Tibial nerve (tissue), 3 donors: ENCODE results near the gene SMCO1.

Experiments used
- POLR2A ChIP-seq, 2 donors: fragments of 450-650 bp; IDR thresholded peaks; one replicate each; pipeline ENCODE4 v1.6.1; 2017; ENCODE audit warnings: antibody characterized with exemption in 2 of 2, mild to moderate bottlenecking in 2 of 2, moderate library complexity in 2 of 2
- TF ChIP-seq, protein P1 (sequence below), 5 experiments: fragments of 200-600 bp in 3 of 5; fragments of 450-650 bp in 2 of 5; sonication (generic) in 3 of 5; IDR thresholded peaks; one replicate each; pipeline ENCODE4 v1.5.1; 2016 to 2019; ENCODE audit warnings: antibody characterized with exemption in 5 of 5, mild to moderate bottlenecking in 3 of 5, moderate library complexity in 2 of 5

- TF ChIP-seq, protein P1, sequence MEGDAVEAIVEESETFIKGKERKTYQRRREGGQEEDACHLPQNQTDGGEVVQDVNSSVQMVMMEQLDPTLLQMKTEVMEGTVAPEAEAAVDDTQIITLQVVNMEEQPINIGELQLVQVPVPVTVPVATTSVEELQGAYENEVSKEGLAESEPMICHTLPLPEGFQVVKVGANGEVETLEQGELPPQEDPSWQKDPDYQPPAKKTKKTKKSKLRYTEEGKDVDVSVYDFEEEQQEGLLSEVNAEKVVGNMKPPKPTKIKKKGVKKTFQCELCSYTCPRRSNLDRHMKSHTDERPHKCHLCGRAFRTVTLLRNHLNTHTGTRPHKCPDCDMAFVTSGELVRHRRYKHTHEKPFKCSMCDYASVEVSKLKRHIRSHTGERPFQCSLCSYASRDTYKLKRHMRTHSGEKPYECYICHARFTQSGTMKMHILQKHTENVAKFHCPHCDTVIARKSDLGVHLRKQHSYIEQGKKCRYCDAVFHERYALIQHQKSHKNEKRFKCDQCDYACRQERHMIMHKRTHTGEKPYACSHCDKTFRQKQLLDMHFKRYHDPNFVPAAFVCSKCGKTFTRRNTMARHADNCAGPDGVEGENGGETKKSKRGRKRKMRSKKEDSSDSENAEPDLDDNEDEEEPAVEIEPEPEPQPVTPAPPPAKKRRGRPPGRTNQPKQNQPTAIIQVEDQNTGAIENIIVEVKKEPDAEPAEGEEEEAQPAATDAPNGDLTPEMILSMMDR (IDR thresholded peaks at IDR 0.05) = no peak
- TF ChIP-seq POLR2A (IDR thresholded peaks at IDR 0.05) = no peak
Measured at GRCh38 chr3:196514913-196515621, at the start of gene SMCO1.
